Calu3 (cell line): ENCODE measurements around the gene TBCEL. TPM values are rescaled to one million over a fixed set of nuclear protein-coding genes. Genes with fewer than 3 reads are reported as not detected.

Source experiments
- BruUV-seq: library from RNA; stranded (reverse); fragments of 400-500 nt; replicated peaks from 2 replicates; lab custom pipeline; 2021; lab: Mats Ljungman, UMichigan
- CTCF ChIA-PET: fragments of 300-600 bp; sonication (Branson Sonifier 250); formaldehyde crosslinking; loops from one replicate; lab custom pipeline; 2022; ENCODE audit warnings: antibody characterized with exemption; lab: Charles Lee
- DNase-seq: peaks from one replicate; pipeline ENCODE4 v3.0.0; 2022
- H3K27ac Mint-ChIP-seq: one replicate; pipeline ENCODE4 v1.8.0; 2022; ENCODE audit warnings: mixed read lengths; ENCODE audit not compliant: unreplicated experiment
- H3K27me3 Mint-ChIP-seq: one replicate; pipeline ENCODE4 v1.8.0; 2022; ENCODE audit warnings: mixed read lengths; ENCODE audit not compliant: unreplicated experiment
- H3K36me3 Mint-ChIP-seq: one replicate; pipeline ENCODE4 v1.8.0; 2022; ENCODE audit warnings: mild to moderate bottlenecking, moderate library complexity, mixed read lengths; ENCODE audit not compliant: insufficient read depth, unreplicated experiment
- H3K4me1 Mint-ChIP-seq: one replicate; pipeline ENCODE4 v1.8.0; 2022; ENCODE audit warnings: mild to moderate bottlenecking, low read depth, mixed read lengths; ENCODE audit not compliant: unreplicated experiment
- H3K4me3 Mint-ChIP-seq: one replicate; pipeline ENCODE4 v1.8.0; 2022; ENCODE audit warnings: mild to moderate bottlenecking, low read depth, moderate library complexity, mixed read lengths; ENCODE audit not compliant: unreplicated experiment
- H3K9me3 Mint-ChIP-seq: one replicate; pipeline ENCODE4 v1.8.0; 2022; ENCODE audit warnings: low read depth, mixed read lengths; ENCODE audit not compliant: unreplicated experiment
- CTCF ChIP-seq: fragments of 200-600 bp; IDR thresholded peaks from one replicate; pipeline ENCODE4 v1.8.0; 2022; ENCODE audit warnings: antibody characterized with exemption; ENCODE audit not compliant: unreplicated experiment
- intact Hi-C: fragments of 100-400 bp; cut with micrococcal nuclease; formaldehyde crosslinking; loops from one replicate; pipeline ENCODE4 v1.10.0; 2022; ENCODE audit not compliant: unreplicated experiment
- total RNA-seq: library from RNA; stranded (reverse); gene quantifications from 2 replicates; pipeline ENCODE4 v1.2.3, GENCODE V29; 2022

TBCEL gene
- total RNA-seq, 1 experiment from 2014 or later = 0.80 TPM

DNA sequence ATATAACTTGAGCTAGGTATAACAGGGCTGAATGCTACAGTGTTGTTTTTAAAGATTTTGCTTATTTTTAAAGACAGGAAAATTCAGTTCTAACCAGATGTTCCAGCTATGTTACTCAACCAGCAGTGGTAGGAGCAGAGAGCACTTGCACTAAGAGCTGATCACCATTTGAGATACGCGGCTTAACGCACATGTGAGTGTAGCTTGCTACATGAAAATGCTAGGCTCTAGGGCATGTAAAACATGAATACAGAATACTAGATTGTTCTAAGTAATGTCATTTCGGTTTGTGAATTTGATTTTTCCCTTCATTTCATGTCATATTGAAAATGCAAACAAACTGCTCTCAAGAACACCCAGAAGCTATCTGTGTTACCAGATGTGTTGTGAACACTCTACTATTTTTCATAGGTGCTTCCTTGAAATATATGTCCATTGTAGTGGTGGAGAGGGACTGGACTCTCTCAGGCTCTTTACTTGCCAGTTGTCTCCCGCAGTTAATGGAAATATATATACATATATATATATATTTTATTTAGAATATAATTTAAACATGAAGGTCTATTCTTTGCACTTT, 66.3 kb downstream of the TBCEL start:
- H3K9me3 Mint-ChIP-seq = peaks cover 4% of the 10 kb centered on the region
- DNase-seq = no peak
- H3K36me3 Mint-ChIP-seq = no peaks in the 10 kb centered on the region
- H3K27me3 Mint-ChIP-seq = no peaks in the 10 kb centered on the region
- TF ChIP-seq CTCF = no peak
- H3K4me3 Mint-ChIP-seq = no peak overlapping the region
- intact Hi-C loops = no loop called here
- H3K4me1 Mint-ChIP-seq = no peaks in the 10 kb centered on the region
- CTCF ChIA-PET = interaction anchor here (0.6 kb wide), 1 partner anchor 582 kb away, joined by 3 read pairs; no protein-coding TSS in a partner anchor
- BruUV-seq = no TSS peak
- H3K27ac Mint-ChIP-seq = no peak overlapping the region

GRCh38 chr11:121091492-121092152, 67.7 kb downstream of the TBCEL start:
- DNase-seq = no peak
- intact Hi-C loops = no loop called here
- H3K27ac Mint-ChIP-seq = no peak overlapping the region
- BruUV-seq = no TSS peak
- H3K4me1 Mint-ChIP-seq = no peaks in the 10 kb centered on the region
- no peak for TF ChIP-seq CTCF
- CTCF ChIA-PET = no interaction called here
- no peak overlapping the region for H3K4me3 Mint-ChIP-seq
- H3K9me3 Mint-ChIP-seq = peaks cover 4% of the 10 kb centered on the region
- no peaks in the 10 kb centered on the region for H3K27me3 Mint-ChIP-seq
- no peaks in the 10 kb centered on the region for H3K36me3 Mint-ChIP-seq

GRCh38 chr11:121095561-121095960, 71.7 kb downstream of the TBCEL start:
- DNase-seq = no peak
- no peak overlapping the region for H3K27ac Mint-ChIP-seq
- H3K36me3 Mint-ChIP-seq = no peaks in the 10 kb centered on the region
- BruUV-seq = no TSS peak
- H3K4me1 Mint-ChIP-seq = no peaks in the 10 kb centered on the region
- no peak for TF ChIP-seq CTCF
- no peak overlapping the region for H3K4me3 Mint-ChIP-seq
- H3K27me3 Mint-ChIP-seq = no peaks in the 10 kb centered on the region
- H3K9me3 Mint-ChIP-seq = peaks cover 4% of the 10 kb centered on the region
- intact Hi-C loops = no loop called here
- CTCF ChIA-PET = no interaction called here

DNA sequence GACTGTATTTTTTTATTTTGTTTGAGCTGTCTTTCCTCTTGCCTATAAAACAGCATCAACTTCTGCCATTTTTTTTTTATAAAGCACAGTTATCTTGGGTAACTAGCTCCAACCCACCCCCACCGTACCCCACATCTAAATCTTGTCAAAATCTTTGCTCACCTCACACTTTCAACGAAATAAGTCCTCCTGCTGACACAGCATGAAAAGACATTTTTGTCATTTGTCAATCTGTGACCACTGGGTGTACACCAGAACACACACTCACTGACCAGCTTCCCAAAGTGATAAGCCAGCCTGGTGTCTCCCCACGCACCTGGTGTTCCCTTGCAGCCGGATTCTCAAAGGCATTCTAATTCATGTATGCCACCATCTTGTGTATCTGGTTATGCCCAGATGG, 75.5 kb downstream of the TBCEL start:
- no peaks in the 10 kb centered on the region for H3K27me3 Mint-ChIP-seq
- intact Hi-C loops = no loop called here
- H3K4me3 Mint-ChIP-seq = no peak overlapping the region
- no peaks in the 10 kb centered on the region for H3K36me3 Mint-ChIP-seq
- no peak overlapping the region for H3K27ac Mint-ChIP-seq
- no peak for TF ChIP-seq CTCF
- no peaks in the 10 kb centered on the region for H3K4me1 Mint-ChIP-seq
- CTCF ChIA-PET = no interaction called here
- DNase-seq = no peak
- H3K9me3 Mint-ChIP-seq = peaks cover 4% of the 10 kb centered on the region
- no TSS peak for BruUV-seq
